ENCODE results near the gene TBATA. TPM values are rescaled to one million over a fixed set of nuclear protein-coding genes. Genes with fewer than 3 reads are reported as not detected.
A peak's percentile ranks its signal among the peaks of the same experiment; 100 is the strongest.

Gene TBATA
- total RNA-seq, 1 donor from 2014 or later: not detected

DNA sequence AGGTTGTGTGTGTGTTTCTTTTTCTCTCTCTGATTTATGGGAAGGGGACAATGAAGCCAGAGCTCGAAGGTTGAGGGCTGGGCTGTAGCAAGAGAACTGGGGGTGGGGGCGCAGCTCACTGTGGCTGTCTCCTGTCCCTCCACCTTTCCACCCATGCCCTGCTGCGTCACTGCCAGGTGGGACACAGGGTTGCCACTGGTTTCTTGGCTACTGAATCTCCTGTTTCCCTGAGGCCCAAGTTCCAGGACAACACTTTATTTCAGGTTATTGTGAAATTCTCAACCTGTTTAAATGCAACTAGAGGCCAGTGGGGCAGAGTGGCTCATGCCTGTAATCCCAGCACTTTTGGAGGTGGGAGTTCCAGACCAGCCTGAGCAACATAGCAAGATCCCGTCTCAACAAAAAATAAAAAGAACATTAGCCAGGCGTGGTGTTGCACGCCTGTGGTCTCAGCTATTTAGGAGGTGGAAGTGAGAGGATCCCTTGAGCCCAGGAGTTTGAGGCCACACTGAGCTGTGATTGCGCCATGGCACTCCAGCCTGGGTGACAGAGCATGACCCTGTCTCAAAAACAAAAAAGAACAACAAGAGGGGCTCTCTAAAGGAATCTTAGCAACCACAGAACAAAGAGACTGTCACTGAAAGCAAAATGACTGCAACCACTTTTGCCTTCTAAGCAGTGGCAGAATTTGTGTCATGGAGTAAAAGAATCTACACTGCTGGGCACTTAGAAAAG, 22.6 kb downstream of the TBATA start:
- H3K4me1 Mint-ChIP-seq (ENCODE audit: unreplicated experiment): peaks cover 18% of the 10 kb centered on the region
- H3K4me3 Mint-ChIP-seq (ENCODE audit: unreplicated experiment): no peak overlapping the region
- DNase-seq (ENCODE audit: low spot score): no peak
- peaks cover 10% of the 10 kb centered on the region for H3K27me3 Mint-ChIP-seq (ENCODE audit: unreplicated experiment)
- peaks cover 7% of the 10 kb centered on the region for H3K36me3 Mint-ChIP-seq (ENCODE audit: low read depth, unreplicated experiment)
- no peak overlapping the region for H3K27ac Mint-ChIP-seq (ENCODE audit: unreplicated experiment)
- H3K9me3 Mint-ChIP-seq (ENCODE audit: unreplicated experiment): peaks cover 14% of the 10 kb centered on the region
- TF ChIP-seq, protein P1, sequence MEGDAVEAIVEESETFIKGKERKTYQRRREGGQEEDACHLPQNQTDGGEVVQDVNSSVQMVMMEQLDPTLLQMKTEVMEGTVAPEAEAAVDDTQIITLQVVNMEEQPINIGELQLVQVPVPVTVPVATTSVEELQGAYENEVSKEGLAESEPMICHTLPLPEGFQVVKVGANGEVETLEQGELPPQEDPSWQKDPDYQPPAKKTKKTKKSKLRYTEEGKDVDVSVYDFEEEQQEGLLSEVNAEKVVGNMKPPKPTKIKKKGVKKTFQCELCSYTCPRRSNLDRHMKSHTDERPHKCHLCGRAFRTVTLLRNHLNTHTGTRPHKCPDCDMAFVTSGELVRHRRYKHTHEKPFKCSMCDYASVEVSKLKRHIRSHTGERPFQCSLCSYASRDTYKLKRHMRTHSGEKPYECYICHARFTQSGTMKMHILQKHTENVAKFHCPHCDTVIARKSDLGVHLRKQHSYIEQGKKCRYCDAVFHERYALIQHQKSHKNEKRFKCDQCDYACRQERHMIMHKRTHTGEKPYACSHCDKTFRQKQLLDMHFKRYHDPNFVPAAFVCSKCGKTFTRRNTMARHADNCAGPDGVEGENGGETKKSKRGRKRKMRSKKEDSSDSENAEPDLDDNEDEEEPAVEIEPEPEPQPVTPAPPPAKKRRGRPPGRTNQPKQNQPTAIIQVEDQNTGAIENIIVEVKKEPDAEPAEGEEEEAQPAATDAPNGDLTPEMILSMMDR (IDR thresholded peaks at IDR 0.05; ENCODE audit: unreplicated experiment): no peak

DNA sequence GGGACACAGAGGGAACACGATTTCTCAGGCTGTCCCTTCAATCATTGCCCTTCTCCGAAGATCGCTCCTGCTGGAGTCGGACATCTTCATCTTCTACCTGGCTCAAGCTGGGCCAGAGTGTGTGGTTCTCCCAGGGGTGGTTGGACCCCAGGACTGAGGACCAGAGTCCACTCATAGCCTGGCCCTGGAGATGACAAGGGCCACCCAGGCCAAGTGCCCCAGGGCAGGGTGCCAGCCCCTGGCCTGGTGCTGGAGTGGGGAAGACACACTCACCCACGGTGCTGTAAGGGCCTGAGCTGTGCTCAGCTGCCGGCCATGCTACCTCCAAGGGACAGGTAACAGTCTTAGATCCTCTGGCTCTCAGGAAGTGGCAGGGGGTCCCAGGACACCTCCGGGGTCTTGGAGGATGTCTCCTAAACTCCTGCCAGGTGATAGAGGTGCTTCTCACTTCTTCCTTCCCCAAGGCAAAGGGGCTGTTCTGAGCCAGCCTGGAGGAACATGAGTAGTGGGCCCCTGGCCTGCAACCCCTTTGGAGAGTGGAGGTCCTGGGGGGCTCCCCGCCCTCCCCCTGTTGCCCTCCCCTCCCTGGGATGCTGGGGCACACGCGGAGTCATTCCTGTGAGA, 23.3 kb downstream of the TBATA start:
- peaks cover 10% of the 10 kb centered on the region for H3K27me3 Mint-ChIP-seq (ENCODE audit: unreplicated experiment)
- peaks cover 12% of the 10 kb centered on the region for H3K9me3 Mint-ChIP-seq (ENCODE audit: unreplicated experiment)
- TF ChIP-seq, protein P1 (IDR thresholded peaks at IDR 0.05; ENCODE audit: unreplicated experiment): no peak
- peaks cover 4% of the 10 kb centered on the region for H3K36me3 Mint-ChIP-seq (ENCODE audit: low read depth, unreplicated experiment)
- H3K27ac Mint-ChIP-seq (ENCODE audit: unreplicated experiment): no peak overlapping the region
- no peak overlapping the region for H3K4me3 Mint-ChIP-seq (ENCODE audit: unreplicated experiment)
- DNase-seq (ENCODE audit: low spot score): no peak
- H3K4me1 Mint-ChIP-seq (ENCODE audit: unreplicated experiment): peaks cover 18% of the 10 kb centered on the region

DNA sequence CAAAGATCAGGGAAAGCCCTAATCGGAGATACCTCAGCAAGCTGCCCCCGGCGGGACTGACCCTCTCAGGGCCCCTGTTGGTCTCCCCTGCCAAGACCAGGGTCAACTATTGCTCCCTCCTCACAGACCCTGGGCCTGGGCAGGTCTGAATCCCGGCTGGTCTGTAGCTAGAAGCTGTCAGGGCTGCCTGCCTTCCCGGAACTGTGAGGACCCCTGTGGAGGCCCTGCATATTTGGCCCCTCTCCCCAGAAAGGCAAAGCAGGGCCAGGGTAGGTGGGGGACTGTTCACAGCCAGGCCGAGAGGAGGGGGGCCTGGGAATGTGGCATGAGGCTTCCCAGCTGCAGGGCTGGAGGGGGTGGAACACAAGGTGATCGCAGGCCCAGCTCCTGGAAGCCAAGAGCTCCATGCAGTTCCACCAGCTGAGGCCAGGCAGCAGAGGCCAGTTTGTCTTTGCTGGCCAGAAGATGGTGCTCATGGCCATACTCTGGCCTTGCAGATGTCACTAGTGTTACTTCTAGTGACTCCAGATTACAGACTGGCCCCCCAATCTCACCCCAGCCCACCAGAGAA, 24.1 kb downstream of the TBATA start:
- peaks cover 8% of the 10 kb centered on the region for H3K27me3 Mint-ChIP-seq (ENCODE audit: unreplicated experiment)
- H3K9me3 Mint-ChIP-seq (ENCODE audit: unreplicated experiment): peaks cover 7% of the 10 kb centered on the region
- peaks cover 18% of the 10 kb centered on the region for H3K4me1 Mint-ChIP-seq (ENCODE audit: unreplicated experiment)
- no peaks in the 10 kb centered on the region for H3K36me3 Mint-ChIP-seq (ENCODE audit: low read depth, unreplicated experiment)
- H3K27ac Mint-ChIP-seq (ENCODE audit: unreplicated experiment): no peak overlapping the region
- TF ChIP-seq, protein P1 (IDR thresholded peaks at IDR 0.05; ENCODE audit: unreplicated experiment): no peak
- H3K4me3 Mint-ChIP-seq (ENCODE audit: unreplicated experiment): no peak overlapping the region
- peak; percentile 43 for DNase-seq (ENCODE audit: low spot score)

DNA sequence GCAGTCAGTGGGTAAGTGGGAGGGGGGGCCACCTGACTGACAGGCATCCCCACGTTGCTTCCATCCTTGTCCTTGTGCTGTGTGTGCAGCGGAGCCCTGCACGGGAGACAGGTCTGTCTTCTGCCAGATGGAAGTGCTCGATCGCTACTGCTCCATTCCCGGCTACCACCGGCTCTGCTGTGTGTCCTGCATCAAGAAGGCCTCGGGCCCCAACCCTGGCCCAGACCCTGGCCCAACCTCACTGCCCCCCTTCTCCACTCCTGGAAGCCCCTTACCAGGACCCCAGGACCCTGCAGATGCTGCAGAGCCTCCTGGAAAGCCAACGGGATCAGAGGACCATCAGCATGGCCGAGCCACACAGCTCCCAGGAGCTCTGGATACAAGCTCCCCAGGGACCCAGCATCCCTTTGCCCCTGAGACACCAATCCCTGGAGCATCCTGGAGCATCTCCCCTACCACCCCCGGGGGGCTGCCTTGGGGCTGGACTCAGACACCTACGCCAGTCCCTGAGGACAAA, 24.8 kb downstream of the TBATA start:
- Mint-ChIP-seq H3K27ac (ENCODE audit: unreplicated experiment) (no peak overlapping the region), H3K9me3 (ENCODE audit: unreplicated experiment) (peaks cover 4% of the 10 kb centered on the region), H3K36me3 (ENCODE audit: low read depth, unreplicated experiment) (no peaks in the 10 kb centered on the region), H3K4me3 (ENCODE audit: unreplicated experiment) (no peak overlapping the region), H3K27me3 (ENCODE audit: unreplicated experiment) (peaks cover 8% of the 10 kb centered on the region), H3K4me1 (ENCODE audit: unreplicated experiment) (peaks cover 18% of the 10 kb centered on the region)
- TF ChIP-seq, protein P1 (IDR thresholded peaks at IDR 0.05; ENCODE audit: unreplicated experiment): no peak
- no peak for DNase-seq (ENCODE audit: low spot score)

All from endothelial cell (in vitro differentiated cells).